Neural progenitor cell (in vitro differentiated cells): ENCODE measurements around the gene CD14. TPM values are rescaled to one million over a fixed set of nuclear protein-coding genes. Genes with fewer than 3 reads are reported as not detected.
"Not testable (repeated sequence)": the region's sequence is repeated elsewhere in the genome, so short reads cannot be mapped to it uniquely, and the experiment has no call there.

Experiments used
- DNase-seq: peaks from one replicate; pipeline ENCODE4 v3.0.0-alpha.2; 2016; ENCODE audit warnings: low spot score
- H2AFZ ChIP-seq: fragments of 200-600 bp; sonication (generic); replicated peaks from 2 replicates; pipeline ENCODE4 v1.6.1; 2016; ENCODE audit warnings: antibody characterized with exemption
- H3F3A ChIP-seq: fragments of 200-600 bp; sonication (generic); 2 replicates; pipeline ENCODE4 v1.6.1; 2016; ENCODE audit warnings: antibody characterized with exemption, low read depth
- H3K27ac ChIP-seq: fragments of 200-600 bp; sonication (generic); 2 replicates; pipeline ENCODE4 v1.5.1; 2016; ENCODE audit warnings: mild to moderate bottlenecking
- H3K27me3 ChIP-seq: fragments of 200-600 bp; sonication (generic); 2 replicates; pipeline ENCODE4 v1.6.1; 2016; ENCODE audit warnings: mild to moderate bottlenecking, moderate library complexity
- H3K36me3 ChIP-seq: fragments of 200-600 bp; sonication (generic); 2 replicates; pipeline ENCODE4 v1.5.1; 2016
- H3K4me1 ChIP-seq: fragments of 200-600 bp; sonication (generic); 2 replicates; pipeline ENCODE4 v1.6.1; 2016; ENCODE audit warnings: mixed run types
- H3K4me2 ChIP-seq: fragments of 200-600 bp; sonication (generic); 2 replicates; pipeline ENCODE4 v1.6.1; 2016
- H3K4me3 ChIP-seq: fragments of 200-600 bp; sonication (generic); 2 replicates; pipeline ENCODE4 v1.5.1; 2016
- H3K79me2 ChIP-seq: fragments of 200-600 bp; sonication (generic); 2 replicates; pipeline ENCODE4 v1.6.1; 2016; ENCODE audit warnings: low read depth
- H3K9ac ChIP-seq: fragments of 200-600 bp; sonication (generic); 2 replicates; pipeline ENCODE4 v1.6.1; 2016
- H3K9me3 ChIP-seq: fragments of 200-600 bp; sonication (generic); 2 replicates; pipeline ENCODE4 v1.5.1; 2016; ENCODE audit warnings: low read depth
- H4K20me1 ChIP-seq: fragments of 200-600 bp; sonication (generic); 2 replicates; pipeline ENCODE4 v1.6.1; 2016; ENCODE audit warnings: low read depth
- H3K27ac Mint-ChIP-seq: 3 replicates; pipeline ENCODE4 v1.8.0; 2021; ENCODE audit warnings: mixed read lengths
- H3K27me3 Mint-ChIP-seq: 2 replicates; pipeline ENCODE4 v1.8.0; 2022; ENCODE audit warnings: low read depth, mild to moderate bottlenecking, inconsistent platforms, moderate library complexity, mixed read lengths; ENCODE audit not compliant: insufficient read depth
- H3K36me3 Mint-ChIP-seq: 3 replicates; pipeline ENCODE4 v1.8.0; 2021; ENCODE audit warnings: mixed read lengths
- H3K4me1 Mint-ChIP-seq: 3 replicates; pipeline ENCODE4 v1.8.0; 2021; ENCODE audit warnings: mixed read lengths
- H3K4me3 Mint-ChIP-seq: 3 replicates; pipeline ENCODE4 v1.8.0; 2021; ENCODE audit warnings: mild to moderate bottlenecking, moderate library complexity, mixed read lengths
- H3K9me3 Mint-ChIP-seq: 3 replicates; pipeline ENCODE4 v1.8.0; 2020; ENCODE audit warnings: mixed read lengths
- EZH2 ChIP-seq: fragments of 200-600 bp; sonication (generic); IDR thresholded peaks from 2 replicates; pipeline ENCODE4 v1.6.1; 2017; ENCODE audit warnings: antibody characterized with exemption, mild to moderate bottlenecking, moderate library complexity
- EZH2phosphoT487 ChIP-seq: fragments of 200-600 bp; sonication (generic); IDR thresholded peaks from 2 replicates; pipeline ENCODE4 v1.6.1; 2017; ENCODE audit warnings: antibody characterized with exemption
- total RNA-seq: library from RNA; depleted of rRNA; stranded (reverse); fragments of >200 nt; gene quantifications from 2 replicates; pipeline ENCODE4 v1.2.3, GENCODE V29; 2015; ENCODE audit warnings: low replicate concordance
- TF ChIP-seq, protein P1 (sequence below): fragments of 200-600 bp; sonication (generic); IDR thresholded peaks from 2 replicates; pipeline ENCODE4 v1.5.1; 2017; ENCODE audit warnings: antibody characterized with exemption, mild to moderate bottlenecking

Gene CD14
- total RNA-seq, 1 donor from 2014 or later = not detected

DNA sequence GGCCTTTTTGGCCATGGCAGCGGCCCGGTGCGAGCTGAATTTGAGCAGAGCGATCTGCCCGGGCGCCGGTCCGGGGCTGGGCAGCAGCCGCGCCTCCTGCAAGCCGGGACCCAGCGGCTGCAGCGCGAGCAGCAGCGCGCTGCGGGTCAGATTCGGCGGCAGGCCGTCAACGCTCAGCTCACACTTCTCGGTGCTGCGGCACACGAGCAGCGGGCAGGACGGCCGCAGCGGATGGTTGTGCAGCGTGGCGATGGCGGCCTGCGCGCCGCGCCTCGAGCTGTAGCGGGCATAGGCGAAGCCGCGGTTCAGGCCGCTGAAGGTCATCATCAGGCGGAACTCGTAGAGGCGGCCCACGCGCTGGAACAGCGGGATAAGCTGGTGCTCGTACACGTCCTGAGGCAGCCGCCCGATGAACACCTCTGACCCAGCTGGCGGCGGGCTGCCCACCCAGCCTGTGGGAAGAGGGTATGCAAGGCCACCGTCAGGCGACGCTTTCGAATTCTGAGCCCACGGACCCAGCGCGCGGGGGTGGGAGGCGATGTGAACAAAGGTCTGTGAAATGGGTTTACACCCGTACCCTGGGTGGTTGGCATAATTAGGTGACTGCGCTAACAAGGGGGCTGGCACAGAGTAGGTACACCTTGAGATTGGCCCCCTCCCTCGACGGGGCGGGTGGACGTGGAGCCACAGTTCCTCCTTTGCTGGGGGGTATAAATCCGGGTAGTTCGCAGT is 39.6 kb upstream of the CD14 start:
- Histone ChIP-seq H3K27me3 (no peaks in the 10 kb centered on the region), H3K4me1 (no peaks in the 10 kb centered on the region), H3K36me3 (no peaks in the 10 kb centered on the region), H3K9ac (no peak overlapping the region), H3K79me2 (no peaks in the 10 kb centered on the region), H3K4me3 (no peak overlapping the region), H3F3A (no peaks in the 10 kb centered on the region), H4K20me1 (no peaks in the 10 kb centered on the region), H2AFZ (no peak overlapping the region), H3K27ac (no peak overlapping the region), H3K4me2 (no peak overlapping the region), H3K9me3 (no peaks in the 10 kb centered on the region)
- peak; percentile 43 for DNase-seq
- no peaks in the 10 kb centered on the region for H3K4me1 Mint-ChIP-seq
- H3K4me3 Mint-ChIP-seq = no peak overlapping the region
- TF ChIP-seq EZH2phosphoT487 (no peak), EZH2 (no peak)
- TF ChIP-seq, protein P1, sequence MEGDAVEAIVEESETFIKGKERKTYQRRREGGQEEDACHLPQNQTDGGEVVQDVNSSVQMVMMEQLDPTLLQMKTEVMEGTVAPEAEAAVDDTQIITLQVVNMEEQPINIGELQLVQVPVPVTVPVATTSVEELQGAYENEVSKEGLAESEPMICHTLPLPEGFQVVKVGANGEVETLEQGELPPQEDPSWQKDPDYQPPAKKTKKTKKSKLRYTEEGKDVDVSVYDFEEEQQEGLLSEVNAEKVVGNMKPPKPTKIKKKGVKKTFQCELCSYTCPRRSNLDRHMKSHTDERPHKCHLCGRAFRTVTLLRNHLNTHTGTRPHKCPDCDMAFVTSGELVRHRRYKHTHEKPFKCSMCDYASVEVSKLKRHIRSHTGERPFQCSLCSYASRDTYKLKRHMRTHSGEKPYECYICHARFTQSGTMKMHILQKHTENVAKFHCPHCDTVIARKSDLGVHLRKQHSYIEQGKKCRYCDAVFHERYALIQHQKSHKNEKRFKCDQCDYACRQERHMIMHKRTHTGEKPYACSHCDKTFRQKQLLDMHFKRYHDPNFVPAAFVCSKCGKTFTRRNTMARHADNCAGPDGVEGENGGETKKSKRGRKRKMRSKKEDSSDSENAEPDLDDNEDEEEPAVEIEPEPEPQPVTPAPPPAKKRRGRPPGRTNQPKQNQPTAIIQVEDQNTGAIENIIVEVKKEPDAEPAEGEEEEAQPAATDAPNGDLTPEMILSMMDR = no peak
- H3K27me3 Mint-ChIP-seq = peaks cover 2% of the 10 kb centered on the region
- peaks cover 18% of the 10 kb centered on the region for H3K36me3 Mint-ChIP-seq
- H3K9me3 Mint-ChIP-seq = no peaks in the 10 kb centered on the region
- no peak overlapping the region for H3K27ac Mint-ChIP-seq

DNA sequence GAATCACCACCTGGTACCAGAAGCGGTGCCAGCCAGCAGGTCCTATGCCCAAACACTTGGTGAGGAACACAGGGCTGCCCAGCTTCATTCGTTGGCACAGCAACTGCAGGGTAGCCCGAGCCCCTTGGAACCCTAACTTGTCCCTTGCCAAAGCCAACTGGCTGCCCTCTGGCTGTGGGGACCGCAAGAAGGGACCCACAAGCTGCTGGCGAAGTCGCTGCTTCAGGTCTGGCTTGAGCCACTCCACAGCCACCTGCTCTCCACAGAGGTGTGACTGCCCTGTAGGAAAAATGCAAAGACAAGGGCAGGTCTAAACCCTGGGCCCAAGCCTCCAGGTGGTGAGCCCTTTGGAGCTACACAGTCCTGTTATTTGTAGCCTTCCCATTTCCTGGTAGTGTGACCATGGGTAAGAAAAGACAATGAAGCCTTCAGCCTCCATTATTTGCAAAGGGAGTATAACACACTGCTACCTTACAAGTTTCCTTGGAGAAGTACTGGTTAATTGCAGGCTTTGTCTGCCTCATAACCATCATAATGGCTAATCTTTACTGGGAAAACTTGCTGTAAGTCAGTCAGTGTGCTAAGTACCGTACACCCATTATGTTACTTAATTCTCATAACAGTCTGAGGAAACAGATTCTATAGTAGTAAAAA is 38.6 kb upstream of the CD14 start:
- Mint-ChIP-seq H3K4me1 (peaks cover under 1% of the 10 kb centered on the region), H3K36me3 (peaks cover 14% of the 10 kb centered on the region), H3K4me3 (no peak overlapping the region), H3K27me3 (peaks cover 2% of the 10 kb centered on the region), H3K27ac (no peak overlapping the region), H3K9me3 (no peaks in the 10 kb centered on the region)
- Histone ChIP-seq H3K27me3 (no peaks in the 10 kb centered on the region), H3K9me3 (no peaks in the 10 kb centered on the region), H3K79me2 (peaks cover 4% of the 10 kb centered on the region), H3K4me3 (no peak overlapping the region), H3K4me2 (no peak overlapping the region), H3F3A (no peaks in the 10 kb centered on the region), H3K36me3 (no peaks in the 10 kb centered on the region), H2AFZ (no peak overlapping the region), H3K9ac (no peak overlapping the region), H4K20me1 (no peaks in the 10 kb centered on the region), H3K4me1 (no peaks in the 10 kb centered on the region), H3K27ac (no peak overlapping the region)
- TF ChIP-seq EZH2 (no peak), EZH2phosphoT487 (no peak)
- TF ChIP-seq, protein P1 = no peak
- DNase-seq = no peak

DNA sequence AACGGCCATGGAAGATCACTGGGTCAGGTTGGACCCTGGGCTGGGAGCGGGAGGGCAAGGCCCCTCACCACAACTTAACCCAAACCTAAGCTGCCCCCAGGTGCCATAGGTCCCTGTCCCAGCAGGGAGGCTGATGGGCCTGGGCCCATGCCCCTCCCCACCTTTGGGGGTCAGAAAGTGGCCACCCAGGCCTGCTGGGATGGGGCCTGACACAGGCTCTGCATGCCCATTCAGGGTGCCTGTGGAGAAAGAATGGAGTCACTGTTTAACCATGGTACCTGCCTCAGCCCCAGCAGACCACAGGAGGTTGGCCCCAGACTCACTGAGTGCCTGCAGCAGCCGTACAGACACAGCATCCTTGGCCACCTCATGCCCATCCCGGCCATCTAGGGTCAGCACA is 38.1 kb upstream of the CD14 start:
- not testable (repeated sequence) for H3K9me3 ChIP-seq, H3K4me3 ChIP-seq, H3K27me3 ChIP-seq, H3K79me2 ChIP-seq, H3K27me3 Mint-ChIP-seq, DNase-seq, H3K4me3 Mint-ChIP-seq, H3K27ac Mint-ChIP-seq, H3K9ac ChIP-seq, H2AFZ ChIP-seq, H3K4me2 ChIP-seq, H3F3A ChIP-seq, H3K27ac ChIP-seq, H3K4me1 ChIP-seq, H3K36me3 ChIP-seq, H3K4me1 Mint-ChIP-seq, H4K20me1 ChIP-seq, H3K9me3 Mint-ChIP-seq
- H3K36me3 Mint-ChIP-seq = peaks cover 15% of the 10 kb centered on the region
